GM12873 (cell line): Measurements from ENCODE around the gene WIZ.

ENCODE experiments used
- CTCF ChIP-seq: IDR thresholded peaks from 2 replicates; pipeline ENCODE4 v1.5.1; 2012; ENCODE audit warnings: low read depth, mild to moderate bottlenecking, moderate library complexity, low read length, control low read depth; ENCODE audit not compliant: insufficient read depth; ENCODE audit errors: missing control alignments

WIZ gene

GRCh38 chr19:15422296-15423075, 27.3 kb downstream of the WIZ start:
- no peak for TF ChIP-seq CTCF

GRCh38 chr19:15421721-15422260, 28.0 kb downstream of the WIZ start:
- TF ChIP-seq CTCF, result no peak

- TF ChIP-seq CTCF, result no peak
These were observed 28.5 kb downstream of the WIZ start for GRCh38 chr19:15421136-15421695.

GRCh38 chr19:15419413-15420025, 30.2 kb downstream of the WIZ start:
- no peak for TF ChIP-seq CTCF

- peak; percentile 83 for TF ChIP-seq CTCF
These were observed 31.0 kb downstream of the WIZ start, which contains the start of gene AKAP8L for GRCh38 chr19:15418579-15419412. AKAP8L (minus strand) TSS chr19:15418988; CDS start chr19:15418923, 65 bp downstream.

- no peak for TF ChIP-seq CTCF
These were observed 31.6 kb downstream of the WIZ start for GRCh38 chr19:15418231-15418578.

- no peak for TF ChIP-seq CTCF
These were observed 32.1 kb downstream of the WIZ start for GRCh38 chr19:15417699-15418098.
